HS-27A (cell line): Measurements from ENCODE around the gene TMEM132A.
"Not testable (repeated sequence)": the region's sequence is repeated elsewhere in the genome, so short reads cannot be mapped to it uniquely, and the experiment has no call there.

Experiments used
- DNase-seq: peaks from one replicate; pipeline ENCODE4 v3.0.0-alpha.2; 2012; ENCODE audit warnings: low read depth, missing footprints

Gene TMEM132A

DNA sequence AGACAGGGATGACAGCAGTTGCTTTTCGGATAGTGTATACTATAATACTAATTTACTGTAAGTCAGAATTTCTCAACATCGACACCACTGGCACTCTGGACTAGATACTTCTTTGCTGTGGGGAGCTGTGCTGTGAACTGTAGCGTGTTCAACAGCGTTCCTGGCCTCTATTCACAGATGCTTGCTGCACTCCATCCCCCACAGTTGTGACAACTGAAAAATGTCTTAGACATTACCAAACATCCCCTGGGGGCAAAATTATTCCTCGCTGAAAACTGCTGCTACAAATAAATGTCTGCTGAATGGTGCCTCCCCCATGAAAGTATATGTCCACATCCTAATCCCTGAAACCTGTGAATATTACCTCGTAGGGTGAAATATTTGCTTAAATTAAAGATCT is 35.2 kb downstream of the TMEM132A start:
- no peak for DNase-seq

DNA sequence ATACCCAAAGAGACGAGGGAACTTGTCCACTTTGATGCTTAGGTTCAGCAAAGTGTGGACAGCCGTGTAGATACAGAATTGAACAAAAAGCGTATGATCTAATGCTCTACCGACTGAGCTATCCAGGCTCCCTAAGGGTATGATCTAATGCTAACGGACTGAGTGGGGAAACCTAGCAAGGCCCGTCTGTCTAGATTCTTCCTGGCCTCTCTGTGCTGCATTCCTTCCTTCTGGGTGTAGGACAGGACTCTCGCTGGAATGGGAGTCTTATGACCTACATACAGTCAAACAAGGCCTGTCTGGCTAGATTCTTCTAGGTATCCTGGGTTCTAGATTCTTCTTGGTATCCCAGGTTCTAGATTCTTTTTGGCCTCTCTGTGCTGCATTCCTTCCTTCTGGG is 36.1 kb downstream of the TMEM132A start:
- no peak for DNase-seq

GRCh38 chr11:60964801-60965200 is 40.5 kb downstream of the TMEM132A start:
- DNase-seq = no peak

GRCh38 chr11:60966890-60967289 is 42.6 kb downstream of the TMEM132A start:
- no peak for DNase-seq

DNA sequence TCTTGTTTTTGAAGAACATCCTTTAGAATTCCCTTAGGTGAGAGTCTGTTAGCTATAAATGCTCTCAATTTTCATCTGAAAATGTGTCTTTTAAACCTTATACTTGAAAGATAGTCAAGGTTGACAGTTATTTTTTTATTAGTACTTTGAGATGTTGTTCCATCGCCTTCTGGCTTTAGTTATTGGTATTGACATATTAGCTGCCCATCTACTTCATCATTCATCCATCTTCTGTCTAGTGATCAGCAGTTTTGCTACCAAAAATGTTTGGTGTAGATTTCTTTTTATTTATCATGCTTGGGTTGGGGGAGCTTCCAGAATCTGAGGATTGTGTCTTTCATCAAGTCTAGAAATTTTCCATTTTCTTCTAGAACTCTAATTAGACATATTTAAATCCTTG is 44.0 kb downstream of the TMEM132A start:
- no peak for DNase-seq

GRCh38 chr11:60970369-60970774 is 46.1 kb downstream of the TMEM132A start:
- DNase-seq = no peak

DNA sequence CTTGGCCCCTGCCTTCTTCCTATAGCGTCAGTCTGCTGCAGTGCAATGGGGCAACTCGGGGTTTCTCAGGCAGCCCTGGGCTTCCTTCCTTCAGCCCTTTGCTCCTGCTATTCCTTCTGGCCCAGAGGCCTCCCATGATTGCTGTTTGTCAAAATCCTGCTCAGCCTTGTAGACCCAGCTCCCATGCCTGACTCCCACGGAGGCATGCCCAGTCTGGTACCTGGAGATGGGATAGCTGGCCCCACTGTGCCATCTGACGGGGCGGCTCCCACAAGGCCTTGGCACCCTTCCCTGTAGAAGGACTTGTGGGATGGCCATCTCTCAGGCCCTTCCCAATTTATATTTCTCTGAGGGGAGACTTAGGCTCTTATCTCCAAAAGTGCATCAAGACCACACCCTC is 46.6 kb downstream of the TMEM132A start:
- no peak for DNase-seq

- no peak for DNase-seq
Measured at GRCh38 chr11:60971520-60971919, 47.3 kb downstream of the TMEM132A start, which contains the start of gene CD6. CD6 (plus strand) TSS chr11:60971680; CDS start chr11:60971866, 186 bp downstream.

DNA sequence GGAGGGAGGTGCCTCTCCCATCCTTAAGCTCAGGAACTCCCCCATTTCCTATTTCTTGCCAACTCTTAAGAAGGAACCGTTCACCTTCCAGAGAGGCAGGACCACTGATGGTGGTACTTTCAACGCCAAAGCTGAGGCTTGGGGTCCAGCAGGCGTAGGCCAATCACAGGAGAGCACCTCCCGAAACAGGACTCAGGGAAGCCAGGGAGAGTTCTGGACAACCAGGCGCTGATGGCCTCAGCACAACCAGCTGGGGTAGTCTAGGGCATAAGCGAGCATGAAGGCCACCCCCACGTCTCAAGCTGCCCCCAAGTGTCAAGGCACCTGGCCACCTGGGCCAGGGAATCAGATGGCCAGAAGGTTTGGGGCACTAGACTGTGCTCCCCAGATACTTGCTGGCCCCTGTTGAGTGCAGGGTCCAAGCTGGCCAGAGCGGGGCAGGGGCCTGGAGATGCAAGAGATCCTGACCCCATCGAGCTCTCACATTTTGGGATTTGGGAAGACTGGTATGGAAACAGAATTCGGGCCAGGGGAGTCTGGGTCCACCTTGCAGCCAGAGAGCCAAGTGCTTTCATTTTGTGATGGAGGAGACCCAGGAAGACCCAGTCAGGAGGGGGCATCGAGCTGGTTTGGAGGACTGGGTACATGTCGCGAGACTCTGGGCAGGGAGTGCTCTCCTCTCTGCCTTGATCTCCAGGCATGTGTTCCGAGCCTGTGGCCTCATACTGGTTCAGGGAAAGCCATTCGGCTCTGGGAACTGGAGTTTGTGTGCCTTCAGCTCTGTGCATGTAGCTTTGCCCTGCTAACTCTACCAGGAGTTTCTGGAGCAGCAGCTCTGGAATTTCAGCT is 48.1 kb downstream of the TMEM132A start:
- no peak for DNase-seq

DNA sequence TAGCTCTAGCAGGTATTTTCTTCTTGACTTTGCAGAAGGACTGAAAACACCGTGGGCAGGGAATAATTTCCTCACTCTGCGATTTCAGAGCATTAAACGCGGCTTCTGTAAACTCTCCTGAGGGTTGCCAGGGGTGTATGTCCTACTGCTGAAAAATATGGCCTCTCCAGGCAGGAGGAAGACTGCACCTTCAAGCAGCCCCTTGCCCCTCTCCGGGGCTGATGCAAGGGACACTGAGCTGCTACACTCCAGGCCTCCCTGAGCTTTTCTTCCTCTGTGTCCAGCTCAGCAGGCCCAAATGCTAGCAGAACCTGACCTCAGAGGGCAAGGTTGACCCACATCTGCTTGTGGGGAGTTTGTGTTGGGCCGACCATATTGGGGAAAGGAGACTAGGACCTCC is 49.4 kb downstream of the TMEM132A start:
- no peak for DNase-seq

- DNase-seq = not testable (repeated sequence)
Measured at GRCh38 chr11:60974316-60974715, 50.1 kb downstream of the TMEM132A start.

GRCh38 chr11:60974726-60975125 is 50.5 kb downstream of the TMEM132A start:
- DNase-seq = no peak

GRCh38 chr11:60977224-60977623 is 53.0 kb downstream of the TMEM132A start:
- no peak for DNase-seq

- DNase-seq = no peak
Measured at GRCh38 chr11:60977836-60978235, 53.6 kb downstream of the TMEM132A start.

DNA sequence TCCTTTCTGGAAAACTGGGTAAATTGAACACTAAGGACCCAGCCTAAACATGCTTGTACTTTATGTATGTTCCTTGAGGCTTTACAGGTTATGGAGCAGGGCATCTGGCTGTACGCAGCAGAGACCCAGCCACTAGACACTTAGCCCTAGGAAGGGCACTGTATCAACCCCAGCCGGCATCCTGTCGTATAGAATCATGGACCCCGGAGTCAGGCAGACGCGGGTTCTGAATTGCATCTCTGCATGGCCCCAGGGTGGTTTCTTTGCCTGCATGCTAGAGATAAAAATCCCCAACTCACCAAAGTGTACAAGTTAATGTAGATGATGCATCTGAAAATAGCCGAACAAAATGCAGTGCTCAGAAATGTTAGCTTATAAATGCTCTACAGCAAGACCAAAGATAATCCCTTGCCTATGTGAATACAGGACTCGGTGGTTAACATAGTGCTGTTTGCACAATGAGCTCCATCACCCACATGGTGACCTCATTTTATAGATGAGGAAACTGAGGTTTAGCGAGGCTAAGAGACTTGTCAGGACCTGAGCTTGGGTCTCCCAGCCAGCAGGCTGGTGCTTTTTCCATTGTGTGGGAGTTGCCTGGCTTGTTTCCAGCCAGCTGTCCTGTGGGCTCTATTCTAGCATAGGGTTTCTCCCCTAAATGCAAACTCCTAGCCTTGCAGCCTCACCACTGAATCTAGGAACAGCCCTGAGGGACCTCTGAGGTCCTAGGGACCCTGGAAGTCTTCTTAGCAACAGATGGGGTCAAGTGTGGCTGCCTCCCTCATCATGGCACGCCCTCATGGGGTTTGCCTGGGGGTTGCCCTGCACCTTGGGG is 54.5 kb downstream of the TMEM132A start:
- no peak for DNase-seq

GRCh38 chr11:60981515-60981914 is 57.3 kb downstream of the TMEM132A start:
- DNase-seq = no peak

GRCh38 chr11:60982184-60982583 is 57.9 kb downstream of the TMEM132A start:
- DNase-seq = no peak

- DNase-seq = no peak
Measured at GRCh38 chr11:60984149-60984548, 59.9 kb downstream of the TMEM132A start.

DNA sequence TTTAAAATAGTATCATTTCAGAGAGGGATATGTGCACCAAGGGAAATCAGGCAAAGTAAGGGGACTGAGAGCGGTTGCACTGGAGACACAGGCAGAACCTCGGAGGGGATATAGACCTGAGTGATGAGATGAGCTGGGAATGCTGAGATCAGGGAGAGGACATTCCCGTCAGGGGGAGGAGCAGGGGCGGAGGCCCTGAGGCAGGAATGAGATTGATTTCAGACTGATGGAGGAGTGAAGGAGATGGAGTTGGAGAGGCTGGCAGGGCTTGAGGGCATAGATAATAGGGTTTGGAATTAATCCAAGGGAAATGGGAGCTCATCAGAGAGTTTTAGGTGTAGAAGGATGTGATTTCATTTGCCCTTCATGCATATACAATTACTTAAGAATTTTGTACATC is 60.4 kb downstream of the TMEM132A start:
- no peak for DNase-seq

DNA sequence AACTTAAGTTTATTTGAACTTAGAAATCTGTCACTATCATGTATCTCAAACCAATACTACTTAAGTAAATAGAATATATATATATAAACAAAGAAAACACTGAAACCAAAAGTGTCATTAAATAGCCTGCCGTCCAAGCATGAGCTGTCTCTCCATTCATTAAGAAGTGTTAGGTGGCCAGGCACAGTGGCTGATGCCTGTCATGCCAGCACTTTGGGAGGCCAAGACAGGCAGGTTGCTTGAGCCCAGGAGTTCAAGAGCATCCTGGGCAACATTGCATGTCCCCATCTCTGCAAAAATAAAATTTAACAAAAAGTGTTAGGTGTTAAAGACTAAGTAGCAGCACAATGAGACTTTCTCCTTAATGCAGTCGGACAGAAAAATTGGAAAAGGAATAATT is 61.2 kb downstream of the TMEM132A start:
- no peak for DNase-seq

GRCh38 chr11:60985991-60986915 is 62.0 kb downstream of the TMEM132A start:
- DNase-seq = no peak
